RCC 7860 (cell line): ENCODE results near the gene LRBA.

Source experiments
- DNase-seq: peaks from one replicate; pipeline ENCODE4 v3.0.0-alpha.2; 2015; ENCODE audit warnings: low spot score
- FAIRE-seq: peaks from 2 replicates; lab custom pipeline; 2012; peaks lifted over from hg19 to GRCh38; lab: Jason Lieb, UNC

Gene LRBA

DNA sequence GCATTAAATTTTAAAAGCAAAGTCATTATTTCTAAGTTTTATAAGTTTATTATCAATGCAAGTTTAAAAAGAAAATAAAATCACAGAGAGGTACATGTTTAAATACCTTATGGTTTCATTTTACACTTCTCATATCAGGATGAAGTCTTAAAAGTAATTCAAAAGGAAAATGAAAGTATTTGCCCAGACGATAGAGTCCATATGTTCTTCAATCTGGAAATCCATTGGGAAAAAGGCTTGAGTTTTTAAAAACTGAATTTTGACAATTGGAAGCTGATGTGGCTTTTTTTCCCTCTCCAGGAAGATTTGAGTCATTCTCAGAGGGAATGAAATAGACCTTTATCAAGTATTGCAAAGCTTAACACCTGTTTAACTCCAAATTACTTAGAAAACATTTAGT is 396.0 kb downstream of the LRBA start:
- FAIRE-seq (no peak), DNase-seq (no peak)

DNA sequence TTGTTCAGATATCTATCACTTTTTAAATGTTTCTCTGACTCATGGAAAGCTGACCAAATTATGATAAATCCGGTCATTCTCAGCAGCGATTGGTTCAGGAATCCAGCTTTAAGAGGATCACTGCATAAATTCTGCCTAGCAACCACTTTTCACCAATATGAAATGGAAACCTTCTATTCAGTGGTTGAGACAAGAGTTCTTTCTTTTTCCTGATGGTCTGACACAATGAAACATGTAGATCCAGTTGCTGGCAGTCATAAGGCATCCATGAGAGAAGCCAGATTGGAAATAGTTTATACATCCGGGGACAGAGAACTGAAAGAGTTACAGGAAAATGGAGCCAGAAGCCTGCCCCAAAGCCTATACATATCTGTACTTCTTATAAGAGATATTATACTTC is 406.0 kb downstream of the LRBA start:
- no peak for FAIRE-seq

GRCh38 chr4:150600812-150601445 is 414.2 kb downstream of the LRBA start:
- FAIRE-seq: no peak
- no peak for DNase-seq

More for the DNA sequence above, 406.0 kb downstream of the LRBA start:
- DNase-seq: no peak

DNA sequence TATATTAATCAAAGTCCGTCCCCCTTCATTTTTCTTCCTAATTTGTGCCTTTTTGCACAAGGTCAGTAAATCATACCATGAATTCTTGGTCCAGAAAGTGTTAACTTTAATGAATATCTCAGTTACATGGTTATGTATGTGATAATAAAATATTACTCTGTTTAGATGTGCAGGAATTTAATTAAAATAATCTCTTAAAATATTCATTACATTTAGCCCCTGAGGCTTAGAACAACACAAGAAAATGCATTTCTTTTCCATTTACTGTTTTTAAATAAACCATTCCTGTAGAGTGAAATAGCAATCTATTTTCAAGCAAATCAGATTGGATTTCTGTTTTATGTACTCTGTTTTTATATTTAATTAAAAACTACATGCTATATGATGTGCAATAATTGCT is 415.5 kb downstream of the LRBA start:
- DNase-seq: no peak
- FAIRE-seq: no peak

GRCh38 chr4:150598909-150599308 is 416.2 kb downstream of the LRBA start:
- DNase-seq: no peak
- FAIRE-seq: no peak

DNA sequence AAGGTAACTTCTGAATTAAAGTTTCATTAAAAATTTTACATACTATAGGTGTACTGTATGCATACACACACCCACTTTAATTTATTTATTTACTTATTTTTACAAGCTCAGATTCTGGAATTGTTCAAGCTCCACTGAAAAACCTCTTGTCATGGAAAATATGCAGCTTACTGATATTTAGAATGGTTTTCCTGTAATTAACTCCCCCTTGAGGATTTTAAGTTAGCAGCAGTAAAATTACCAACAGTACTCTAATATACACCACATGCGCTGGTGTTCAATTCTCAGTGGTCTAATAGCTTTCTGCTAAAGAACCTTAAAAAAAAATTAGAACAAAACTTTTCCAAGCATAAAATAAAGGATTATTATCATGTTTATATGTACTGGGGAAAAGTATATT is 421.1 kb downstream of the LRBA start:
- DNase-seq (no peak), FAIRE-seq (no peak)

DNA sequence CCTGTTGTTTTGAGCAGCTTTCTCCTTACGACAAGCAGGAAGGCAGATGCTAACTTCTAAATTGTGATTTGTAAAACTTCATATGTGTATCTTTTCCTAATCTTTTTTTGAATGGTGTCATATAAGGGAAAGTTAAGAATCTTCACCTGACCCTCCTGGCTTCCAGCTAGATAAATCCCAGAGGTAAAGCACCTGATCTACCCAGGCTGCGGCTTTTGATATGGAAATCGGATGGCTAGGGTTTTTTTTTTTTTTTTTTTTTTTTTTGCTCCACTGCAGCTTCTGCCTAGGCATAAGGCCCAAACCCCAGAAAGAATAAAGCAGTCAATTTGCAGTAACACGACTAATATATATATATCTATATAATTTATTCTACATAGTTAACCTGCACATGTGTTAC is 423.2 kb downstream of the LRBA start:
- FAIRE-seq: no peak
- DNase-seq: no peak

DNA sequence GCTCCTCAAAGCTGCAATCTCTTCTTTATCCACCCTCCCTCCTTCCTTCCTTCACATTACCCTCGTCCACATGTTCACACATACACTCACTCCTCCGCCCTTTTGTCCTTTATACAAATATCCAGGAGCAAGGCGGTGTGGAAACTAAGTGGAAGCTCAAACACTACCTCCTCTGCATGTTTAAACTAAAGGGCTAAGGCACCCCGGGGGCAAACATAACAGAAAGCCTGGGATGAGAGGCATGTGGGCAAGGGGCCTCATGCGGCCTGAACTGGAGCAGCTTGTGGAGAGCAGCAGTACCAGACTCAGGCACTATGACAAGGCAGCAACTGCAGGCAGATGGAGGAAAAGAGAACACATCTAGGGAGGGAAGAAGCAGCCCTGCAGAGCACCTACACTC is 423.7 kb downstream of the LRBA start:
- DNase-seq: no peak
- FAIRE-seq: no peak

DNA sequence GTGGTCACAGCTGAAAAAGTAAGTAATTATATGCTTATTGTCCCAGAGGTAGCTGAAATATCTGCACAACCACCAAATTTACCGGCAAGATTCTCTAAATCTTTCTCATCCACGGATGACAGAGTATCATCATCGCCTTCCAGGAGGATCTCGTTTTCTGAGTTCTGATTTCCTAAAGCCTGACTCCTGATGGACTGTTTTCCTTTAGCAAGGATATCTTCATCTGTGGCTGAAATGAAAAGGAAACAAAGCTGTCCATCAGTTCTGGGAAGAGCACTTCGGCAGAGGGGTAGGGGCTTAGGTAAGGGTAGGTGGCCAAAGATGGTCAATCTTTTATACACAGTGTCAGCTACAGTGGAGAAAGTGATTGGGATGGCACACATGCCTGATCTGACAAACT is 424.5 kb downstream of the LRBA start:
- FAIRE-seq: no peak
- DNase-seq: no peak

DNA sequence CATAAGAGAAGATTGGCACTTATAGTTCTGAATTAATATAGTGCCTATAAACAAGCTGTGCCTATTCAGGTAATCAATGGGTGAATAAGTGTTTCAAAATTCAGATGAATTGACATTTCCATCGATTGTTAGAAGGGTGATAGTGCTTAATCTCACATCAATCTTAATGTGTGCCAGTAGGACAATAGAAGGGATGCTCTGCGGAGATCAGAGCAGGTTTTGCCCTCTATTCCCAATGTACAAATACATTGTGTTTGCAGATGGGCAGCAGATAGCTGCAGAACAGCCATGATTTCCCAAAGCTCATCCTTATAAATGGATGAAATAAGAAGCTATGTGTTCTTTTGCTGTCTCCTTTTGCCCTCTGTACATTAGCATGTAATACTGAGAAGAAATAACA is 425.9 kb downstream of the LRBA start:
- DNase-seq (no peak), FAIRE-seq (no peak)

DNA sequence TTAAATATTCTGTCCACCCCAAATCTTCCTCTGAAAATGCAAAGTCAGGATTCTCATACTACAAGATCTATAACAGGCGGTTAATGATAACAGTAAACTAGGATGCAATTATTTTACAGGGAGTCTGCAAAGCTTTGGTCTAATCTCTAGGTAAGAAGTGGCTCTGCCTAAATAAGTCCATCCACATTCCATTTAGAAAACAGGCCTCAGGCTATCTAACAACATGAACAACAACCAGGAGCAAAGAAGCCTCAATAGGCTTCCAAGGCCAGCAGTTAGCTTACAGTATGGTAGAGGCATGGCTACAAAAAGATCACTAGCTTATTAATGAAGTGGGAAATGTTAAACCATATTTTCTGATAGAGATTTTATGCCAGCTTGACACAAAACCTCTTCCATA is 426.8 kb downstream of the LRBA start:
- DNase-seq (no peak), FAIRE-seq (no peak)

GRCh38 chr4:150586162-150586810 is 428.8 kb downstream of the LRBA start:
- FAIRE-seq: no peak
- no peak for DNase-seq

- no peak for FAIRE-seq
Observed at GRCh38 chr4:150585611-150586010, 429.5 kb downstream of the LRBA start.

GRCh38 chr4:150584111-150584915 is 430.8 kb downstream of the LRBA start:
- FAIRE-seq (no peak), DNase-seq (no peak)

More at GRCh38 chr4:150585611-150586010, 429.5 kb downstream of the LRBA start:
- no peak for DNase-seq

DNA sequence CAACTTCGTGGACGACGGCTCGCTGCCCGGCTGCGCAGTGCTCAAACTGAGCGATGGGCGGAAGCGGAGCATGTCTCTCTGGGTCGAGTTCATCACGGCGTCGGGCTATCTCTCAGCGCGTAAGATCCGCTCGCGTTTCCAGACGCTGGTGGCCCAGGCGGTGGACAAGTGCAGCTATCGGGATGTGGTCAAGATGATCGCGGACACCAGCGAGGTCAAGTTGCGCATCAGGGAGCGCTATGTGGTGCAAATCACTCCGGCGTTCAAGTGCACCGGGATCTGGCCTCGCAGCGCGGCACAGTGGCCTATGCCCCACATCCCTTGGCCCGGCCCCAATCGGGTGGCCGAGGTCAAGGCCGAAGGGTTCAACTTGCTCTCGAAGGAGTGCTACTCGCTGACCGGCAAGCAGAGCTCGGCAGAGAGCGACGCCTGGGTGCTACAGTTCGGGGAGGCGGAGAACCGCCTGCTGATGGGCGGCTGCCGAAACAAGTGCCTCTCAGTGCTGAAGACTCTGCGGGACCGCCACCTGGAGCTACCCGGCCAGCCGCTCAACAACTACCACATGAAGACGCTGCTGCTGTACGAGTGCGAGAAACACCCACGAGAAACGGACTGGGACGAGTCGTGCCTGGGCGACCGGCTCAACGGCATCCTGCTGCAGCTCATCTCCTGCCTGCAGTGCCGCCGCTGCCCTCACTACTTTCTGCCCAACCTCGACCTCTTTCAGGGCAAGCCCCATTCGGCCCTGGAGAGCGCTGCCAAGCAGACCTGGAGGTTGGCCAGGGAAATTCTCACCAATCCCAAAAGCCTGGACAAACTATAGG is 431.6 kb downstream of the LRBA start:
- no peak for FAIRE-seq
- no peak for DNase-seq

- no peak for FAIRE-seq
- no peak for DNase-seq
Observed at GRCh38 chr4:150582873-150583286, 432.2 kb downstream of the LRBA start.

DNA sequence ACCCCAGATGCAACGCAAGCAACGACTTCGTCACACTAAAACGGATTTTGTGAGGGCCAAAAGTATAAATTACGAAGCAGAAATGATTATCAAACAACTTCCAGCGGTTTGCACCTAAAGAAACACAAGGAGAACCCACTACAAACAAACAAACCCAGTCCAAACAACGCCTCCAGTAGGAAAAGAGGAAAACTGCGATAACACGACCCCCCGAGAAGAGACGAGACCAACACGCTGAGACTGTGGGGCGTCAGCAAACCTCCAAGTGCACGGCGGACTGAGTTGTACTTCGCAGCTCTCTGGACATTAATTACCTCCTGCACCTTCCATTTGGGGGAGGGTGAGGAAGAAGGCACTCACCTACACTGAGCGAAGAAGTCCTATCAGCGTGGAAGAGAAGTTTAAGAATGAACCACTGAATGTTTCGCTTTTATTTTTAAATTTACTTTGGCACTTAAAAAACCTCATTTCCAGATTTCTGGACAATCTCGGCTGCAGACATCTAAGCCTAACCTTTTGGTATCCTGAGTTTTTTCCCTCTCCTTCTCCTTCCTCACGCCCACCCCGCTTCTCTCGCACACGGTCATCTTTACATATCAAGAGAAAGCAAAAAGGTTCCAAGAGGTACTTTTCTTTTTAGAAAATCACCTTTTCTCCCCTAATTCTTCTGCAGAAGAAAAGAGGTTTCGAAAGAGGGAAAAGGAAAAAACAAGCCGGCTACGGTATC is 432.8 kb downstream of the LRBA start, which contains the start of gene MAB21L2:
MAB21L2 (plus strand) TSS at position 6 of the 727 bp plus-strand sequence. CDS start 879 bp downstream, outside the sequence.
- DNase-seq: no peak
- FAIRE-seq: no peak

DNA sequence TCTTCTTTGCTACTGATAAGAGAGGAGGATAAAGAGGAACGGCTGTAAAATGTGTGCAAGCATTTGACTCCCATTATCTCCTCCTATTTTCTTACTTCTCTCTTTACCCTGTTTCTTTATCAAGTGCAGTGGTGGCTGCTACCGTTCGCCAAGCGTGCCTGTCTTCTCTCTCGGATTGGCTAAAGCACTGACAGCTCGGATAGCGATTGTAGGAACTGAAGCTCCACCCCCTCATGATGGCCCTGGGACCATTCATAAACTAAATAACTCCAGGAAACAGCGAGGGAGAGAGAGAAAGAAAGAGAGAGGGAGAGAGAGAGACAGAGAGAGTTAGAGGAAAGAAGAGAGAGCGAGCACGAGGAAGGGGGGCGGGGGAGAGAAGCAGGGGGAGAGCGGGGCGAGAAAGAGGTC is 433.4 kb downstream of the LRBA start:
- FAIRE-seq (no peak), DNase-seq (no peak)

- no peak for FAIRE-seq
- DNase-seq: no peak
Observed at GRCh38 chr4:150581056-150581605, 434.0 kb downstream of the LRBA start.

DNA sequence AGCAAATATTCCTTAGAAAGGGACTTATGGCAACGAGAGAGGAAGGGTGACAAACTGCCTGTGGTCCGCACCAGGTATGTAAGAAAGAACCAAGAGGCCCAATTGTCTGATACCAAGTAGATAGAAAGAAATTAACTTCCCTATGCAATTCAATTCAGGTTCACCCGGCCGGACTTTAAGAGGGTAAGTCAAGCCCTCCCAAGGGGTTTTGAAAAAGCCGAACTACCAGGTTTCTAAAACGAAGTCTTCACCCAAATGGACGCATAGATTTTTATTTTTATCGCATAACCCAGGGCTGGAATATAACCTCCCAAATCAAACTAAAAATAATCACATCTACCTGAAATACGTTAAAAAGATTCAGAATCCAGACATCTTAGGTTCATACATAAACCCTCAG is 434.8 kb downstream of the LRBA start:
- DNase-seq: no peak
- FAIRE-seq: no peak
